HG03108 (cell line): Measurements from ENCODE around the gene SH2D2A.

ENCODE experiments used
- ATAC-seq: cut with Tn5 transposase; IDR thresholded peaks from one replicate; pipeline ENCODE4 v1.9.1; 2021; ENCODE audit warnings: moderate library complexity; ENCODE audit not compliant: unreplicated experiment

The SH2D2A gene

DNA sequence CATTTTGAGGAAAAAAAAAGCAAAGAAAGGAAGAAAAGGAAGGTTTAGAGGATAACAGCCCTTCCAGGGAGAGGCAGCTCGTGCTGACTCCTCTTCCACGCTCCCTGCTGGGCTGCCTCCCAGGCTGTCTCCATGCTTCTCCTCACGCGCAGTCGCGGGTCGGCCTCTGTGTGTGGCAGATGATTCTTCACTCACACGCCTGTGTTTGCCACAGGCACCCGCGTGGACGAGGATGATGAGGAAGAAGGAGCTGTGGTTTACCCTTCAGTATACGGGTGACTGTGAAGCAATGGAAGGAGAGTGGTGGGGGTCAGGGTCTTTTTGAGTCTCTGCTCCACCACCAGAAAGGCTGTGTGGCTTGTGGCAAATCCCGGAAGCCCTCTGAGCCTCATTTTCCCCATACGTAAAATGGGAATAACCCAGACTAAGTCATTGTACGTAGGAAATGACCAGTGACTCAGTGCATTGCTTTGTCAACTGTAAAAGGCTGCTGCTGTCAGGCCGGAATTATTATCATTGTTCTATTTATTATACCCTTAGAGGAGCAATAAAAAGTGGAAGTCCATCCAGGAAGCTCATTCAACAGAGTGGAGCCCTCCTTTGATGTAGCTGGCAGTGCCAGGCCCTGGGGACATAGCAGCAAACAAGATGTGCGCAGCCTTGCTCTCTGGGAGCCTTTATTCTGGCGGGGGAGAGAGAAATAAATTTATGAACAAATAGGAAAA is 11.9 kb upstream of the SH2D2A start:
- no peak for ATAC-seq

GRCh38 chr1:156826630-156827029 is 10.0 kb upstream of the SH2D2A start:
- no peak for ATAC-seq

GRCh38 chr1:156823210-156823790 is 6.7 kb upstream of the SH2D2A start:
- ATAC-seq: no peak

DNA sequence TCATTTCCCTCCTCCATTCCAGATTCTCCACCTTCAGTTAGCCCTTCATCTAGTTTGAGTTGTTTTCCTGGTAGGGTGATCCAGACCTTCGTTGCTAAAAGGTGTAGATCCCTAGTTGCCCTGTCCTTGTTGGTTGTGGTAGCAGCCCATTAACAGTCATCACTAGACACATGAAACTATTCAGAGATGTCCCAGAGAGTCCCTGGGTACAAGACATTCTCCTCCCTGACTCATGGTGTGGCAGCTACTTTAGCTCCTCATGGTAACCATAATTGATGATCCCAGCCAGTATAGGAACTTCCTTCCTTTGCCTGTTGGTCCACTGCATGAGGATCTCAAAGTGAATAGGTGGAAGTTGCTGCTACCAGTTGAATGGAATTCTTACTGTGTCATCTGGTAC is 6.0 kb upstream of the SH2D2A start:
- no peak for ATAC-seq

DNA sequence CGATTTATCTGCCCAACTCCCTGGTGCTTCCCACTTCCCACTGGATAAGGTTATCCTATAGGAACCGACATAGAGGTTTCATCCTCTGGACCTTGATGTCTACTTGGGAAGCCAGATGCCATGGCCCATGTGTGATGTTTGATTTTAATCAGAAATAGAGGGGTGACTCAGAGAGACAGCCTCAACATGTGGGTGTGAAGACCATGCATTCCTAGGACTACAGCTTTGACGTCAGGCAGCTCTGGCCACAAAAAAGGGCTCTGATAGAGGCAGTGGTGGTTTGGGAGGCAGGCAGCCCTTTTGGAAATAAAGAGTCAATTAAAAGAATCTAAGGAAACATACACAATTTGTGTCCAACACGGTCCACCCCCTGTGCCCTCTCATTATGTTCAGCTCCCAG is 5.2 kb upstream of the SH2D2A start:
- ATAC-seq: no peak

DNA sequence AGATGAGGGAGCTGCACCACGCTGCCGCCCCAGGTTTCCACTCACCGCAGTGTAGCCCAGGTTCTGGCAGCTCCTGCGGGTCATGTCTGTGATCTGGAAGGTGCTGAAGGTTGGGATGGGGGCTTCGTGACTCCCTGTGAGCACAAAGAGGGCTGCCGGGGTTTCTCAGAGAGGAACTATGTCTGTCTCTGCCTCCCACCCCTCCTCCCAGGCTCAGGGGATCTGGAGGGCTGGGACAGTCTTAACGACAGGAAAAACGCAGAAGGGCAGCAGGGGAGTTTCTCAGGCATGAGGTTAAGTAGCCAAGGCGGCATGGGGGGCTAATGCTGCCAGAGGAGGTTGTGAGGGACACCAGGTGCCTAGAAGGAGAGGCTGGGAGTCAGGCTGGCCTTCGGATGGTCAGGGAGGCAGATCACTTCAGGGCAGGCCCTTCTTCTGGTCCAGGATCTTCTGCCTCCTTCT is 656 bp downstream of the SH2D2A start:
- no peak for ATAC-seq

DNA sequence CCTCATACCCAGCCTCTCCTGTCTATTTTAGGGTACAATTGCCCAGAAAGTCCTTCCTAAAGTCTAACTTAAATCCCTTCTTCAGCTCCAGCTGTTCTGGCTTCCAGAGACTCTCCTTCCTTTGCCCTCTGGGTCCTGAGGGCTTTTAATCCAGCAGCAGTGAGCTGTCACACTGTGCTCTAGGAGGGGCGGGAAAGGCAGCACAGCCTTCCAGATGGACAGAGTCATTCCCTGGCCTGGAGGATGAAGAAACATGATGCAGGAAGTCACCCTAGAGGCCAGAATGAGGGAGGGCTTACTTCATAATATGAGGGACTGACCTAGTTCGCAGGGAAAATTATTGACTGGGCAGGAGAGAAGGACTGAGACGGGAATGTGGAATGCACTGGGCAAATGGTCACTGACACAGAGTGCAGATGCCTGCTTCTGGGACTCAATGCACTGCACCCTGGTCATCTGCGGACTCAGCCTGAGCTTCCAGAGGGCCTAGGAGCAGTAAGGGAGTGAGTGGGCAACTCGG is 1.3 kb downstream of the SH2D2A start:
- ATAC-seq: no peak

DNA sequence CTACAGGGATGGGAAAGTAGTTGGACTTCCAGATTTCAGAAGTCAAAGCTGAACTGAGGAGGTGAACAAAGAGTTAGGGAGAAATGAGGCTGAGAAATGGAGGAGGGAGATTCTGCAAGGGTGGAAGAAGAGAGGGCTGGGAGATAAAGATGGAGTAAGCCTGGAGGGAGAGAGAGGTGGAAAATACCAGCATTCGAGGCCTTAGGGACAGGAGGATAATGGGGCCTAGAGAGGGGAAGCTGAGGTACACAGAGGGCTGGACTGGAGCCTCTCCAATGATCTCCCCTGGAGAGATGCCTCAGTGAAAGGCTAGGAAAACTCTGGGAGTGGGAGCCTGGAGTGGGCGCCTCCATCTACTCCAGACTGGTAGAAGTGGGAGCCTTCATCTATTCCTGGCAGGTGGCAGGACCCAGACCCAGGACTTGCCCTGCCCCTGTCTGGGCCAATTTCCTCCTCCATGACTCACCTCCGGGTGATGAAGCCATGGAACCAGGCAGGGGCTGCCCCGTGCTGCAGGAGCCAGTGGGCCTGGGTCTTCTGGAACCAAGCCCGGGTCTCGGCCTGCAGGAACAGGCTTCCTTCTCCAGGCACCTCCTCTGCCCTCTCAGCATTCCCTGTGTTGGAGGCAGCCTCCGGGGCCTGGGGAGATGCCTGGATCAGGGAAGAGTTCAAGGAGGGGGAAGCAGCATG is 1.9 kb downstream of the SH2D2A start:
- no peak for ATAC-seq

DNA sequence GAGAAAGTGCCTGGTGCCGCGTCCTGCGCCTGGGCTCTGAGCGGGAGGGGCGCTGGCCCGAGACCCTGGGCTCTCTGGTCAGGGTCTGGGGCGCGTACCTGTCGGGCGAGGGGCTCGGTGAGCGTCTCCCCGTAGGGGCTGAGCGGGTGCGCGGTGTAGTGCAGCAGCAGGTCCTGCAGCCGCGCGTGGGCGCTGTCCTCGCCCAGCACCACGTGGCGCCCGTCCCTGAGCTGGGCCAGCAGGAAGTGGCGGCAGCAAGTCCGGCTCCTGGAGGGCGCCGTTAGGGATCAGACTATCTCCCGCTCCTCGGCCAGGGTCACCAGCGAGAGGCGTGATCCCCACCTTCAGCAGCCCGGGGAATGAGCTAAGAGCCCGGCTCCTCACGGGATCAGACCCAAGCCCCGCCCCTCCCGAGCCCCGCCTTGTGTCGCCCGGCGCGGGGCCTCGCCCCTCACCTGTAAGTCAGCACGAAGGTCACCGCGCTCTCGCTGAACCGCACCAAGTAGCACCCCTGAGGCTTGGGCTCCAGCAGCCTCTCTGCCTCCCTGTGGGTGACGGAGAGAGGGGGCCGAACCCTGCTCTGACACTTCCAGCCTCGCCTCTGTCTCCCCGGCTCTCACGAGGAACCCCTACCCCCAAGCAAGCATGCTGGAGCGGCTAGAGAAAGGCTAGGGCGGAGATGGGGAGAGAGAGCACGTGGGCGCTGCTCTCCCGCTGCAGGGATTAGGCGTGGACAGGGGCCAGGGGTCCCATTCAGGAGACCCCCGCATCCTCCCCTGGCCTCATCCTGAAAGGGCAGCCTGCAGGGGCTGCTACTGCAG is 2.7 kb downstream of the SH2D2A start:
- ATAC-seq: no peak

- ATAC-seq: no peak
Measured at GRCh38 chr1:156813298-156813697, 3.4 kb downstream of the SH2D2A start.

DNA sequence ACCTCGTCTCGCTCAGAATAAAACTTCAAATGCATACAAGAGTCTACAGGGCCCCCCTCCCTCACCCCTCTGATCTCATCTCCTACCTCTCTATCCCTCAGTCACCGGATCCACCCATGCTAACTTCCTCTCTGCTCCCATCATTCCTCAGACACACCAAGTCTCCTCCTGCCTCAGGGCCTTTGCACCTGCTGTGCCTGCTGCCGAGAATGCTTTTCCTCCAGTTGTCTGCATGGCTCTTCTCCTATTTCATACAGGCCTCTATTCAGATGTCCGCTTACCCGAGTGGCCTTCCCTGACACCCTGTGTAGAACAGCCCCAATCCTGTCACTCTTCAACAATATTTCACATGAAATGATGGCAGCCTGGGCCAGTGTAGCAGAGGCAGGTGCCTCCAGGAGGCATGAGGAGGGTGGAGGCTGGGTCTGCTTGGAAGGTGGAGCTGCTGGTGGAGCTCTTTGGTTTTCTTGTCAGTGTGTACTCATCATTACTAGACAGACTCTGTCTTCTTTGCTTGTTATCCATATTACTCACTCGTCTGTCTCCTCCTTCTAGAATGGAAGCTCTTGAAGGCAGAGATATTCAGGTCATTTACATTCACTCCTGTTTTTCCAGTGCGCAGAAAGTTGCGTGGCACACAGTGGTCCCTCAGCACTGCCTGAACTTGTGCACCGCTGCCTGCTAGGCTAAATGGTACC is 4.2 kb downstream of the SH2D2A start:
- no peak for ATAC-seq

DNA sequence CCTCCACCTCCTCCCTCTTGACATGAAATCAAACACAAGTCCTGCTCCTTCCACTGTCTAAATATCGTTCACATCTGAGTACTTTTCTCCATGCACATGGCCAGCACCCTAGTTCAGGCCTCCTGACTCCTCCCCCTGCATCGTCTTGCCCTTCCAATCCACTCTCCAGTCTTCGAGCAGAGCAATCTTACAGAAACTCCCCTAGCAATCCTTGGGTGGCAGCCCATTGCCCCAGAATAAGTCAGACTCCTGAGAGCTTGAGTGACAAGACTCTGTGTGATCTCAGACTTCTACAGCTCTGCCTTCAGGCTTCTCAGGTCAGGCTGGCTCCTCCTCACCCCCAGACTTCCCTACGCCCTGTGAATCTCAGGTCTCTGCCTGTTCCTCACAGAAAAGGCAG is 5.5 kb downstream of the SH2D2A start:
- ATAC-seq: no peak

DNA sequence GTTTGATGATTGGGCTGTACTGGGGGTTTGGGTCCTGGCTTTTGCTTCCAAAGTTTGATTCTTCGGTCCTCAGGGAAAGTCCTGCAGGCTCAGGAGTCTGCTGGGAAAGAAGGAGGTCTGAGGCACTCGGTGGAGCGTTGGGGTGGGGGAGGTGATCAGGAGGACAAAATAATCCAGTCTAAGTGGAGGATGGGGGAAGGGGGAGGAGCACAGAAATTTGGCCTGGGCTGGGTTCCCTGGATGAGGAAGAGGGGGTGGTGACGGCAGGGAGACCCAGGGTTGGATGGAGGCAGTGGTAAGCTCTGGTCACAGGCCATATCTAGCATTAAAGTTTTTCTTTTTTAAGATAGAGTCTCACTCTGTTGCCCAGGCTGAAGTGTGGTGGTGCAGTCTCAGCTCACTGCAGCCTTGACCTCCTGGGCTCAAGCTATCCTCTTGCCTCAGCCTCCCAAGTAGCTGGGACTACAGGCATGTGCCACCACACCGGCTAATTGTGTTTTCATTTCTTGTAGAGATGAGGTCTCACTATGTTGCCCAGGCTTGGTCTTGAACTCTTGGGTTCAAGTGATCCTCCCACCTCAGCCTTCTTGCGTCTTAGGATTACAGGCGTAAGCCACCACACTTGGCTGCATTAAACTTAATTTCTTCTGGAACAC is 6.8 kb downstream of the SH2D2A start:
- ATAC-seq: no peak

DNA sequence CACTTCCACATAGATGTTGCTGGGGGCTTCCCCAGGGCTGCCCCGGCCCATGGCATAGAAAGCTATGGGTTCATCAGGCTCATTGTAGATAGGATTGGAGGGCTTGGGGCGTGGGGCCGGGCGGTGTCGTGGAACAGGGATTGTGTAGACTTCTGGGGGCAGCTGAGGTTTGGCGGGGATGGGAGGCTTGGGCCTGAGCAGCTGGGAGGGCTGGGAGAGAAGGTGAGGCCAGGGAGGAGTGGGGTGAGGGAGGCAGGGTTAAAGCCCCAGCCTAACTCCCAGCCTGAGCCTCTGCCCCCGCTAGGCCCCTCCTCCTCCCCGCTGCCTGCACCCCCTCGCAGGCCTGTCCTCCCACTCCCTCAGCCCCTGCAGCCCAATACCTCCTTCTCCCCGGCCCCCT is 7.4 kb downstream of the SH2D2A start:
- no peak for ATAC-seq

DNA sequence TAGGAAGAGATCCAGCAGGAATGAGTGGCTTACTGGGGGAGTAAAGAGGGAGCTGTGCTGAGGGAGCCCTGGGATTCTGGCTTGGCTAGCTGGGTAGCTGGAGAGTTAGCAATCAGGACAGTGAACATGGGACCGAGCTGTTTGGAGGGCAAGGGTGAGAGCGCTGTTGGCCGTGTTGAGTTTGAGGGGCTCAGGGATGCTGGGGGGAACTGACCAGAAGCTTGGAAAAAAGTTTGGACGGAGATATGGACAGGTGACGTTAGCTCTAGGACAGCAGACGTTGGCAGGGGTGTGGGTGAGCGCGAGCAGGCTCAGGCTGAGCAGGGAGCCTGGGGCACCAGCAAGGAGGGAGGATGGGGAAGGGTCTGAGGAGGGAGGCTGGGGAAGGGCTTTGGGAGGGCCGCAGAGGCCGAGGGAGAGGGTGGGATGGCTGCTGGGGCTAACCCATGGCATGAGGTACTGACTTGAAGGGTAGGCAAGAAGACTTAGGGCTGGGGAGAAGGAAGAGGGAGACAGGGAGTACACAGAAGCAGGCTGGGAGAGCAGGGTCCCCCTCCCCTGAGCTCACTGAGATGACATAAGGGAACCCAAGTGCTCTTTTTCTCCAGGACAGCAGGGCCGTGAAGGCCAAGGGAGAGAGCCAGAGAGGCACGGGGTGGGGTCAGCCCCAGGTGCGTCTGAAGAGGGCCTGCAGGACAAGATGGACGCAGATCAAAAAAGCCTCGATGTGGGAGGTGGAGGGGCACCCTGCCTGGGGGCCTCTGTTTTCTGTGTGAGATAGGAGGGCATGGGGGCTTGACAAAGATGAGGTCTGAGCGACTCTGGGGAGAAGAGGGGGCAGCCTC is 8.2 kb downstream of the SH2D2A start:
- no peak for ATAC-seq

DNA sequence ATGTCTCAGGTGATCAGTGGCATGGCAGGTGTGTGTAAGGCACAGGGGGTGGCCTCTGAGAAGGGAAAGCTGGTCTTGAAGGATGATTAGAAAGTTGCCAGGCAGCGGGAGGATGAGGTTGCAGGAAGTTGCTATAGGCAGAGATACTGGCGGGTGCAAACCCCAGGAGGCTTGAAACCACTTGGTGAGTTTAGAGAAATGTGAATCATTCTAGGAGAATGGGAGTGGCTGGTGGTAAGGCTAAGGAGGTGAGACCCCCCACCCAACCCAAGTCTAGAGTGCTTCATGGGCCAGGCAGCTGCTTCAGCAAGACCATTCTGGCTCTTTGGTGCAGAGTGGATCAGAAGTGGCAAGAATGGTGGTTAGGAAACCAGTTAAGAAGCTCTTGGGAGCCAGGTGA is 9.0 kb downstream of the SH2D2A start:
- ATAC-seq: no peak

DNA sequence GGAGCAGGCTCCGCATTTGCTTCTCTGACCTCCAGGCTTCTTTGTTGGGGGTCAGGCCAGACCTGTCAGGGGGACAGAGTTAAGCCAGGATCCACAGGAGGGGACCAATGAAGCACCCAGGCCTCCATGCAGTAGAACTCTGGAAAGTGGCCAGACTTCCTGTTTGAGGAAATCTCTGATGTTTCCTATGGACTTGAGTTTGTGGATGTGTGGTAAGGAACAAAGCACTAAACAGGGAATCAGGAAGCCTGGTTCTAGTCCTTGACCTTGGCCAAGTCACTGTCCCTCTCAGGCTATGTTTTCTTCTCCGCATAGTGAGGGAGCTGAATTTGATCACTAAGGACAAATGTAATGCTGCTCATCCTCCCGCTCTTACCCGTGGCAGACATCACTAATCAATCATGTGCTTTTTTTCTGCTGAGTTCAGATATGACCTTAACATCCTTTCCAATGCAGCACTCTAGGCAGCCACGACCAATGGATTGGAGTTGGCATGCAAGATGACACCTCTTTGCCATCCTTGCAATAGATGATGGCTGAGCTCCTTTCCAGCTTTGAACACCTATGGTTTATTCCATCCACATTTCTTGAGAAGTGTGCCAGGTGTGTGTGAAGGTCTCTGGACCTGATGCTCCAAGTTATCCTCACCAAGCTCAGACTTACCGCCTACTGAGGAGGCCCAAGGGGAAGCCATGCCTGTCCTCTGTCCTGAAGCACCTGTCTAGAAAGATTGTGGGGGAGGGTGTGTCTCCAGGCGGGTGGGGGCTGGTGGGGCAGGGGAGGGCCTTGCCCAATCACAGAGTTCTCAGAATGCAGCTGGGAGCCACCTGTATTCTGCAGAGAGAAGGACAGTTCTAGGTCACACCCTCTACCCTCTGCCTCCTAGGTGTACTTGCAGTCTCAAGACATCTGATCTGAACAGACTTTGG is 9.9 kb downstream of the SH2D2A start:
- ATAC-seq: no peak
